OCI-LY7 (cell line): ENCODE results near the gene JAG2. TPM values are rescaled to one million over a fixed set of nuclear protein-coding genes. Genes with fewer than 3 reads are reported as not detected.

Source experiments
- BruUV-seq: library from RNA; stranded (reverse); fragments of 400-500 nt; replicated peaks from 2 replicates; lab custom pipeline; 2021; lab: Mats Ljungman, UMichigan
- CTCF ChIA-PET: fragments of 300-600 bp; sonication (Branson Sonifier 250); formaldehyde crosslinking; loops from one replicate; lab custom pipeline; 2022; ENCODE audit warnings: antibody characterized with exemption; ENCODE audit not compliant: unreplicated experiment; lab: Charles Lee
- POLR2A ChIA-PET: fragments of 300-600 bp; sonication (Branson Sonifier 250); formaldehyde crosslinking; loops from one replicate; lab custom pipeline; 2022; ENCODE audit warnings: antibody characterized with exemption; lab: Charles Lee
- DNase-seq: peaks from one replicate; pipeline ENCODE4 v3.0.0-alpha.2; 2015; ENCODE audit warnings: low spot score
- H2AFZ ChIP-seq: fragments of 200-600 bp; sonication (generic), shearing (Covaris generic); 2 replicates; pipeline ENCODE4 v1.6.1; 2014; ENCODE audit warnings: mild to moderate bottlenecking, antibody characterized with exemption, low read length, moderate library complexity
- H3K27ac ChIP-seq: fragments of 200-600 bp; sonication (generic); 2 replicates; pipeline ENCODE4 v1.5.1; 2014; ENCODE audit warnings: mixed run types, low read depth, mild to moderate bottlenecking, moderate library complexity, low read length, inconsistent platforms; ENCODE audit not compliant: poor library complexity, severe bottlenecking
- H3K36me3 ChIP-seq: fragments of 200-600 bp; sonication (generic); 2 replicates; pipeline ENCODE4 v1.6.1; 2014; ENCODE audit warnings: mild to moderate bottlenecking, antibody characterized with exemption, low read length, moderate library complexity, mixed read lengths; ENCODE audit not compliant: insufficient read depth
- H3K4me1 ChIP-seq: fragments of 200-600 bp; sonication (generic); 2 replicates; pipeline ENCODE4 v1.5.1; 2014; ENCODE audit warnings: mild to moderate bottlenecking, low read length; ENCODE audit not compliant: insufficient read depth, poor library complexity, severe bottlenecking
- H3K4me2 ChIP-seq: fragments of 200-600 bp; sonication (generic); 2 replicates; pipeline ENCODE4 v1.6.1; 2014; ENCODE audit warnings: mild to moderate bottlenecking, low read length
- H3K4me3 ChIP-seq: fragments of 200-600 bp; sonication (generic); 2 replicates; pipeline ENCODE4 v1.5.1; 2014; ENCODE audit warnings: mild to moderate bottlenecking, low read depth, low read length; ENCODE audit not compliant: poor library complexity, severe bottlenecking
- H3K79me2 ChIP-seq: fragments of 200-600 bp; sonication (generic); 2 replicates; pipeline ENCODE4 v1.6.1; 2016; ENCODE audit warnings: low read depth, mild to moderate bottlenecking, low read length, moderate library complexity, mixed read lengths; ENCODE audit not compliant: insufficient read depth
- H3K9me2 ChIP-seq: fragments of 200-600 bp; sonication (generic); 2 replicates; pipeline ENCODE4 v1.6.1; 2016; ENCODE audit warnings: mild to moderate bottlenecking, low read length, mixed read lengths; ENCODE audit not compliant: insufficient read depth
- H3K9me3 ChIP-seq: fragments of 200-600 bp; sonication (generic); 2 replicates; pipeline ENCODE4 v1.6.1; 2014; ENCODE audit warnings: mild to moderate bottlenecking, mixed run types, low read length, mixed read lengths
- H4K20me1 ChIP-seq: fragments of 200-600 bp; sonication (generic); 2 replicates; pipeline ENCODE4 v1.6.1; 2014; ENCODE audit warnings: mild to moderate bottlenecking, antibody characterized with exemption, low read length, moderate library complexity, mixed read lengths; ENCODE audit not compliant: insufficient read depth
- CTCF ChIP-seq: fragments of 200-600 bp; sonication (generic); conservative IDR thresholded peaks from 2 replicates; pipeline ENCODE4 v1.5.1; 2014; ENCODE audit warnings: mild to moderate bottlenecking, antibody characterized with exemption, low read length, moderate library complexity, mixed read lengths
- EZH2phosphoT487 ChIP-seq: fragments of 200-600 bp; sonication (generic); IDR thresholded peaks from 2 replicates; pipeline ENCODE4 v1.6.1; 2018; ENCODE audit warnings: low read depth, borderline replicate concordance, mild to moderate bottlenecking, mixed run types, antibody characterized with exemption, low read length, moderate library complexity, mixed read lengths
- intact Hi-C: fragments of 100-400 bp; cut with micrococcal nuclease; formaldehyde crosslinking; loops from one replicate; pipeline ENCODE4 v1.10.0; 2022; ENCODE audit not compliant: unreplicated experiment
- total RNA-seq, 2 experiments: library from RNA; depleted of rRNA in 1 of 2; stranded (reverse); fragments of >200 nt in 1 of 2; shearing (Covaris generic) in 1 of 2; gene quantifications; 2 replicates each; pipeline ENCODE4 v1.2.3, GENCODE V29; 2014 to 2022

Gene JAG2
- total RNA-seq, 2 experiments from 2014 or later, result 5.0 to 6.0 TPM

GRCh38 chr14:105151084-105151837 lies 17.3 kb downstream of the JAG2 start:
- Histone ChIP-seq H3K9me3 (no peaks in the 10 kb centered on the region), H3K79me2 (no peaks in the 10 kb centered on the region), H3K4me3 (no peak overlapping the region), H3K4me1 (no peaks in the 10 kb centered on the region), H3K9me2 (no peaks in the 10 kb centered on the region), H2AFZ (no peak overlapping the region), H3K36me3 (no peaks in the 10 kb centered on the region), H3K27ac (no peak overlapping the region), H4K20me1 (no peaks in the 10 kb centered on the region), H3K4me2 (no peak overlapping the region)
- ChIA-PET POLR2A (no interaction called here), CTCF (no interaction called here)
- BruUV-seq, result no TSS peak
- DNase-seq, result no peak
- intact Hi-C loops, result no loop called here
- no peak for TF ChIP-seq EZH2phosphoT487
- TF ChIP-seq CTCF, result no peak

- no peaks in the 10 kb centered on the region for H3K79me2 ChIP-seq
- H2AFZ ChIP-seq, result no peak overlapping the region
These were observed 18.1 kb downstream of the JAG2 start for GRCh38 chr14:105150368-105151083.

More at GRCh38 chr14:105150368-105151083, 18.1 kb downstream of the JAG2 start:
- Histone ChIP-seq H3K4me3 (no peak overlapping the region), H3K9me2 (no peaks in the 10 kb centered on the region), H3K4me2 (no peak overlapping the region), H3K36me3 (no peaks in the 10 kb centered on the region), H4K20me1 (no peaks in the 10 kb centered on the region), H3K27ac (no peak overlapping the region), H3K4me1 (no peaks in the 10 kb centered on the region), H3K9me3 (no peaks in the 10 kb centered on the region)
- ChIA-PET POLR2A (no interaction called here), CTCF (no interaction called here)
- intact Hi-C loops, result no loop called here
- no peak for DNase-seq
- no TSS peak for BruUV-seq
- no peak for TF ChIP-seq EZH2phosphoT487
- no peak for TF ChIP-seq CTCF
